Measurements from ENCODE around the gene FZD1. TPM values are rescaled to one million over a fixed set of nuclear protein-coding genes. Genes with fewer than 3 reads are reported as not detected.

The FZD1 gene
- polyA plus RNA-seq, 3 donors from 2014 or later: 0.12 TPM; not detected in 2

DNA sequence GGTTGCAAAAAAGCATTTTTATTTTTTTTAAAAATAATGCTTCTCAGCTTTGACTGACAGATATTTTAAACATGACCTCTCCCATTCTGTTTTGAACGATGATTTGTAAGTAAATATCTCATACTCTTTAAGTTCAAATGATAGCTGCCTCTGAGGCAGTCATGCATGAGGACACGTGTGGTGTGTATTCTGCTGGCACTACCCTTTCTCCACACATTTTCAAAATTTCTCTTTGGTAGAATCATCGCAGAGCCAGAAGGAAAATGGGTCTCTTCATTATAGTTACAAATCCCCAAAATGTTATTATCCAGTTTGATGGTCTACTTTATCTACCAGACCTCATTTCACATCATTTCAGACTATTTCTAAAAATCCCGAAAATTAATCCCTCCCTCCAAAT, 55.1 kb downstream of the FZD1 start:
- Mint-ChIP-seq H3K4me3 (no peak overlapping the region), H3K27me3 (ENCODE audit: low read depth in 3 of 3) (peaks cover 0 to 5% (median 0%) of the 10 kb centered on the region in 3 donors), H3K4me1 (no peaks in the 10 kb centered on the region), H3K27ac (no peak overlapping the region), H3K9me3 (peaks cover 0 to 13% (median 0%) of the 10 kb centered on the region in 6 donors), H3K36me3 (no peaks in the 10 kb centered on the region)
- no peak for DNase-seq

DNA sequence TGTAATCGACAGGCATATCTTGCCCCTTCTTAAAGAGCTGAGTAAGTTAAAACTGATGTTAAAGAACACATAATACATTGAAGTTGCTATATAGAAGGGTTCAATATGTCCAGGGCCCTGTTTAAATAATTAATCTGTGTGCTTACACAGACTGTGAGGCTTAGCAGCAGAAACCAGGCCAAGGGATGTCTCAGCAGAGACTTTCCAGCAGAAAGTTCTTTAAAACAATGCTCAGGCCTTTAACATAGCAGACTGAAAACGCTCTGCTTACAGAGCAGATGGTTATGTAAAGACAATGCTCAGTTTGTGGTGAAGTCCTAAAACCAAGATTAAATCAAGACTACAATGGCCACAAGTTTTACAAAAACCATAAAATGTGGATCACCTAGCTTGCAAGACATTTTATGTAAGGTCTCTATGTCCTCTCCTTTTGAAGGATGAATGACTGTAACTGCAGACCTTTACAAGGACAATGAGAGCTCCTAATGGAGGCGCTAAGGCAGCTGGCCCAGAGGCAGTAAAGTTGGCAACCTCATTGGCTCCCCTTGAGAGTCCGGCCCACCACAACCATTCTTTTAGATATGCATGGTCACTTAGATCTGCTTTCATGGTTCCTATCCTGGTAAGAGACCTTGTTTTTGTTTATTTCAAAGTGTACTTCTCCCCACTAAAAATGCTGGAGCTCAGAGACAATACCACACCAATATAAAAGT, 56.3 kb downstream of the FZD1 start:
- no peak for DNase-seq
- Mint-ChIP-seq H3K27me3 (ENCODE audit: low read depth in 3 of 3) (peaks cover 0 to 5% (median 2%) of the 10 kb centered on the region in 3 donors), H3K9me3 (peaks cover 0 to 8% (median 0%) of the 10 kb centered on the region in 6 donors), H3K36me3 (no peaks in the 10 kb centered on the region), H3K27ac (no peak overlapping the region), H3K4me1 (no peaks in the 10 kb centered on the region), H3K4me3 (no peak overlapping the region)
